Activated CD4-positive, CD25-positive, alpha-beta regulatory T cell treated with anti-CD3 and anti-CD28 coated beads, Interleukin-2, amount 50 U/mL, for 16 hours (primary cell): Measurements from ENCODE around the gene ITFG2.
"Not testable (repeated sequence)": the region's sequence is repeated elsewhere in the genome, so short reads cannot be mapped to it uniquely, and the experiment has no call there.

Experiments used
- DNase-seq: peaks from one replicate; pipeline ENCODE4 v3.0.0-alpha.2; 2020; ENCODE audit warnings: low read depth, low spot score

ITFG2 gene

DNA sequence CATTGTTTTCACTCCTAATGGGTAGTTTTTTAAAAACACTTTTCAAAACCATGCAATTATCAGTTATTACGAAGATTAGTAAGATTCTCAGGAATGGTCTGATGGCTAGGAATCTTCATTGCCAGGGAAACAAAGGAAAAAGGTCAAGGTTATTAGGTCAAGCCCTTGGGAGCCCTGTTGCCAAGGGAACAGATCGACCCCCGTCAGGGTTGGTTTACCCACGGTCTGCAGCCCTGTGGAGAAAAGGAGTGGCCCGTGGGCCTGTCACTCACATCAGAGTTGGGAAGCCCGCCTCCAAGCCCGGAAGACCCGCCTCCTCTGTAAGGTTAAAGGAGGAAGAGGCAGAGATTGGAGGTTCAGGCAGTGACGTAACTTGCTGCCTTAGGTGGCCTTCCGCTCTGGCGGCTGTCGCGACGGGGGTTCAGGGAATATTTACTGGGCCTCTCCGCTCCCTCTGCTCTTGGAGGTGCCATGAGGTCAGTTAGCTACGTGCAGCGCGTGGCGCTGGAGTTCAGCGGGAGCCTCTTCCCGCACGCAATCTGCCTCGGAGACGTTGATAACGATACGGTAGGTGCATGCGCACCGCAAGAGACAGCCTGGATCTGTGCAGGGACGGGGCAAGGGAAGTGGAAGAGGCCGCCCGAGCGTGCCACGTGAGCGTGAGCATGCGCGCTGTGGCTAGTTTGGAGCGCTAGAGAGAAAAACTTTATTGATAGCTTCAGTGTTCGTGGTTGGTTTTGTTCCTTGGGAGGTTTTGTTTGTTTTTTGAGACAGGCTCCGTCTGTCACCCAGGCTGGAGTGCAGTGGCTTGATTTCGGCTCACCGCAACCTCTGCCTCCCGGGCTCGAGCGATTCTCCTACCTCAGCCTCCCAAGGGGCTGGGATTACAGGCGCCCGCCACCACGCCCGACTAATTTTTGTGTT is at the start of gene ITFG2:
TSS of gene ITFG2 (plus strand) at position 379 of the 924 bp plus-strand sequence. CDS start at position 472, 93 bp downstream.
- peak; percentile 95 for DNase-seq

- no peak for DNase-seq
Observed at GRCh38 chr12:2764398-2764797, 48.1 kb upstream of the ITFG2 start.

GRCh38 chr12:2765052-2765451 is 47.4 kb upstream of the ITFG2 start:
- no peak for DNase-seq

DNA sequence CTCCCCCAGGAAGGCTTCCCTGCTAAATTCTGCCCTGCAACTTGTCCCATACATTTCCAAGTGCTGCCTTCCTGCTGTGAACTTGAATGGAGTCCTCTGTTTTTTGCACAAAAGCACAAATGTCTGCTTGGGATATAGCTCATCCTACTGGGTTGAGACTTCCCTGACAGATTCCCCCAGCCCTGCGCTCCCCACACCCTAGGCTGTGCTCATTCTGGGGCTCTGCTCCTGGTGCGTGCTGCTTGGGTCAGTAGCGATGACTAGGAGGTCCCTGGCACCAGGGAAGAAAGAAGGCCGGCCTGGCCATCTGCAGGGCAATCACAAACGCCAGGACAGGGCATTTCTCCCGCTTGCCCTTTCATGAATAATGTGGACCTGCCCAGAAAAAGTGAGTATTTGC is 46.9 kb upstream of the ITFG2 start:
- DNase-seq: no peak

GRCh38 chr12:2768224-2768961 is 44.1 kb upstream of the ITFG2 start:
- no peak for DNase-seq

GRCh38 chr12:2769866-2770533 is 42.5 kb upstream of the ITFG2 start:
- DNase-seq: no peak

GRCh38 chr12:2770544-2770943 is 41.9 kb upstream of the ITFG2 start:
- DNase-seq: not testable (repeated sequence)

DNA sequence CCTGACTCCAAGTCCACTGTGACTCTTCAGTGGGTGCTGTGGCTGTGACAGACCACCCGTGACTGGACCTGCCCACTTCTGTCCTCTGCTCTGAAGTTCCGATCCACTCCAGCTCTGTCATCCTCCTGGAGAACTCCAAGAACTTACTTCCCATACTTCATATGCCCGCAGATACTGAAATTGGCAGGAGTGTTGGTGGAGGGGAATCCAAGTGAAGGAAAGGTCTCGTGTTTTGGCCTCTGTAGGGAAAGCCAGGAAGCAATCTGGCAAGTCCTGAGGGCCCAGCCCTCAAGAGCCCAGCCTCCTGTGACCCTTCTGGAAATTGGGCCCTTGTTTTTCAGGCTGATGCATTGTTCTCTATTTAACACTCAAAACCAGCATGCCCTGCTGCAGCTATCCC is 40.1 kb upstream of the ITFG2 start:
- no peak for DNase-seq

DNA sequence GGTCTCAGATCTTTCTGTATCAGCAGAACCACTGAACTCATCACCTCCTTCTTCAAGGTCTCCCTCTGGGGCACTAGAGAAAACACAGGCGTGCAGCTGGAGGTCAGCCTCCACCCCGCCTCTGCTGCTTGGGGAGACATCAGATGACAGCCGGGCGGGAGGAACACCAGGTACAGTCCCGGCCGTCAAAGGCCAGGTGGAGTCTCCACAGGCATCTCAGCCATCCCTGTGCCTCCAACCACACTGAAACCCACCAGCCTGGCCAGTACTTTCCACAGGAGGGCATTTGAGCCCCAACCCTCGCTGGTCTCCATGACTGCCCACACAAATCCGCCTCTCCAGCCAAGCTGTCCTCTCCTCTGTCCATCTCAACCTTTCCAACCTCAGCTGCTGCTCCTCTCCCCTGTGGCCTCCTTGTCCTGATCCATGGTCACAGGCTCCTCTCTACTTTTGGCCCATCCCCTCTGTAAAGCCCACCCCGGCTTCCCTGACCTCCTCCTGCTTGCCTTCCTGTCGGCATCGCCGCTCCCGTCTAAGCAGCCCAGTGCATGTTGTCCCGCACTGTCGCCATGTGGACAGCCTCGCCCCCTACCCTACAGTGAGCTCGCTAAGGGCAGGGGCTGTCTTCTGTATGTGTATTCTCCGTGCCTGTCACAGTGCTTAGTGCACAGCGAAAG is 39.1 kb upstream of the ITFG2 start:
- no peak for DNase-seq

- DNase-seq: no peak
Observed at GRCh38 chr12:2775431-2775830, 37.0 kb upstream of the ITFG2 start.

GRCh38 chr12:2776129-2776806 is 36.2 kb upstream of the ITFG2 start:
- DNase-seq: no peak

DNA sequence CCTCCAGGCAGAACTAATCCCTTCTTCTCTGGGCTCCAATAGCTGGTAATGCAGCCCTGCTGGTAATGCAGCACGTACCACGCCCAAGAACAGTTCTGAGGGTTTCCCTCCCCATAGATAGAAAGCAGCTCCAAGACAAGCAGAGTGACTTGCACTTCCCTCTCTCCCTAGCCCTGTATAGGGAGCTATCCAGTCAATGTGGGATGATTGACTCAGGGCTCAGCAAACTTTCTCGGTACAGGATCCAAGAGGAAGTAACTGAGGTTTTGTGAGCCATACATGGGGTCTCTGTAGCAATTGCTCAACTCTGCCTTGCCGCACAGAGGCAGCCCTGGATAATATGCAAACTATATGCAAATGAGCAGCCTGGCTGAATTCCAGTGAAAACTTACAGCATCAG is 33.2 kb upstream of the ITFG2 start:
- no peak for DNase-seq

- no peak for DNase-seq
Observed at GRCh38 chr12:2783936-2784600, 28.4 kb upstream of the ITFG2 start.

- DNase-seq: no peak
Observed at GRCh38 chr12:2785017-2785416, 27.5 kb upstream of the ITFG2 start.

DNA sequence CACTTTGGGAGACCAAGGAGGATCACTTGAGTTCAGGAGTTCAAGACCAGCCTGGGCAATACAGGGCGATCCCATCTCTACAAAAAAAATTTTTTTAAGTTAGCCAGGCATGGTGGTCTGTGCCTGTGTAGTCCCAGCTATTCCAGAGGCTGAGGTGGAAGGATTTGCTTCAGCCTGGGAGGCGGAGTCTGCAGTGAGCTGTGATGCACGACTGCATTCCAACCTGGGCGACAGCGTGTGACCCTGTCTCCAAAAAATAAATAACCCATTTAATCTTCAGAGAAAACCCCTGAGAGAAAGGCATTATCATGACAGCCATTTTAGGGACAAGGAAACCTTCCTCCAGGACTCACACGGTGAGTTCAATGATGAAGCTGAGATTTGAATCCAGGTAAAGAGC is 21.4 kb upstream of the ITFG2 start:
- no peak for DNase-seq

DNA sequence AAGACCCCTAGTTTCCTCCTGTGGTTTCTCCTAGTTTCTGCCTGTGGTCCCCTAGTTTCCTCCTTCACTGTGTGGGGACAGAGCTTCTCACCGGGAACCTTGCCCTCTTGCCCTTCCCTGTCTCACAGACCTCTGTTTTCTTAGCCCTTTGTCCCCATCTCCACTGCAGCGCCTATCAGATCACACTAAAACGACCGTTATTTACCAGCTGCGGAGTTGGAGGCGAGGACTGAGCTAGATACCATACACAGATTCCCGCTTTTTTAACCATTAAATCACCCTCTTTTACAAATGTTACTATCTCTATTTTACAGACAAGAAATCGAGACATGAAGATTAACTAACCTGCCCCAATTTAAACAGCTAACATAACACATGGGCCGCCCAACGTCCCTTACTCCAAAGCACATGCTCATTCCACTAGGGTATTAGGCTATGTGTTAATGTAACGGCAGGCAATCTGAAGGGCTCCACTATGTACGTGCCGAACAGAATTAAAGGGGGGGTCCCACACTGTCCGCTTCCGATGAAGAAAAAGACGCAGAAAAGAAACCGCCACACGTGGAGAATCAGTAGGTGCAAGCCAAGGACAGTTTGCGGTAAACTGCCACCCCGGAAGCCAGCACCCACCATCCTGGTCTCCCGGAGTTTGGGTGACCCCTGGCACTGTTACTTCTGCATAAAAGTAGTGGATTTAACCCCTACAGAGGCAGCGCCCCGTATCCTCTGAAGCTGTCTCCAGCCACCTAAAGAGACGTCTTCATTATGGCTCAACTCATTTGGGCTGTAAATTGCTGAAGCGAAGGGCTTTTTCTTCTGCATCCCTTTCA is 19.6 kb upstream of the ITFG2 start:
- DNase-seq: no peak

- no peak for DNase-seq
Observed at GRCh38 chr12:2793561-2793960, 18.9 kb upstream of the ITFG2 start.

DNA sequence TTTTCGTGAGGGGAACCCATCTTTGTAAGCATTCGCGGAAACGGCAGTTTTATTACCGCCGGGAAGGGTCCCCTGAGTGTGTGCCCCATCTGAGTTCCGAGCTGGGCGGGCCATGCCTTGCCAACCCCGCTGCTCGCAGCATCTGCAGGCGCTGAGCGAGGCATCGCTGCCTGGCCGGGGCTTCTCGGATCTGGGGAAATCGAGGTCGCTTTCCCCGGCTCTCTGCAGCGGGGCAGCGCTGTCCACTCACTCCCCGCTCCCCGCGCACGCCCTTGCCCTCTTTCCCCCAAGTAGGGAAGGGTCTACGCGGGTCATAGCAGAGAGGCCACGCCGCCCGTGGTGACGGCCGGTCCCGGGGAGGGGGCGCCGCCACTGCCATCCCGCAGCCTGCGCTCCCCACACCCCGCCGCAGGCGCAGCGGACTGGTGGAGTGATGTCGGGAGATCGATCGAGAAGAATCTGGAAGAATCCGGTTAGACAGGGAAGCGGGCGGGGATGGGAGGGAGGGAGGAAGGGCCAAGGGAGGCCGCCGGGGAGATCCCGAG is 18.2 kb upstream of the ITFG2 start:
- no peak for DNase-seq

DNA sequence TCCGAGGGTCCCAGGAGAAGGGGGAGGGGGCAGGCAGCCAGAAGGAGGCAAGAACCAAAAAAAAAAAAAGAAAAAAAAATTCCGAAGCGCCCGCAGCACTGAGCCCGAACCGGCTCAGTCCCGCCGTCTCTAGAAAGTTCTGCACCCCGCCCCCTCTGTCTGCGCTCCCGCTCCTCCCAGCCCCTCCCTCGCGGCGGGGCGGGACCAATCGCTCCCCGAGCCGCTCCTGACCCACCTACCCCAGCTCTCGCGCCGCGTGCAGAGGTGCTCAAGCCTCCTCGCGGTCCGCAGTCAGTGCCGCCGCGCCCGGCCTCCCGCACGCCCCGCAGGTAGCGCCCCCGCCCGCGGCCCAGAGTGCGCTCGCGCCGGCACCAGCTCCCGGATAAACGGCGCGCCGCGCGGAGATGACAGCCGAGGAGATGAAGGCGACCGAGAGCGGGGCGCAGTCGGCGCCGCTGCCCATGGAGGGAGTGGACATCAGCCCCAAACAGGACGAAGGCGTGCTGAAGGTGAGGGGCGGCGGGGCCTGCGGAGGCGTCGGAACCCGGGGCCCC is 17.7 kb upstream of the ITFG2 start, which contains the start of gene FKBP4:
TSS of gene FKBP4 (plus strand) at position 235 of the 554 bp plus-strand sequence. CDS start at position 405, 170 bp downstream.
- DNase-seq: peak; percentile 75
